Mesendoderm (in vitro differentiated cells): ENCODE measurements around the gene KDM5D.

Experiments
- DNase-seq: peaks from one replicate; pipeline ENCODE4 v3.0.0; 2013
- H2AK5ac ChIP-seq: 2 replicates; pipeline ENCODE4 v1.6.1; 2013; ENCODE audit warnings: low read length, inconsistent platforms
- H2BK120ac ChIP-seq: 2 replicates; pipeline ENCODE4 v1.6.1; 2013; ENCODE audit warnings: low read depth, mild to moderate bottlenecking, low read length, moderate library complexity, mixed read lengths
- H2BK15ac ChIP-seq: replicated peaks from 2 replicates; pipeline ENCODE4 v1.6.1; 2013; ENCODE audit warnings: low read depth, mild to moderate bottlenecking, moderate library complexity
- H2BK5ac ChIP-seq: 2 replicates; pipeline ENCODE4 v1.6.1; 2013; ENCODE audit warnings: low read length, inconsistent platforms
- H3K18ac ChIP-seq: 2 replicates; pipeline ENCODE4 v1.6.1; 2013; ENCODE audit warnings: mild to moderate bottlenecking, low read length, mixed read lengths
- H3K23ac ChIP-seq: one replicate; pipeline ENCODE4 v1.6.1; 2013; ENCODE audit warnings: low read length
- H3K27ac ChIP-seq: 2 replicates; pipeline ENCODE4 v1.5.1; 2013; ENCODE audit warnings: low read depth, mild to moderate bottlenecking, inconsistent platforms, low read length, moderate library complexity
- H3K27me3 ChIP-seq: 2 replicates; pipeline ENCODE4 v1.6.1; 2013; ENCODE audit warnings: low read length, control low read depth, mild to moderate bottlenecking, inconsistent platforms; ENCODE audit not compliant: insufficient read depth, poor library complexity
- H3K36me3 ChIP-seq: 2 replicates; pipeline ENCODE4 v1.6.1; 2013; ENCODE audit warnings: low read length, inconsistent platforms; ENCODE audit not compliant: control insufficient read depth, insufficient read depth
- H3K4ac ChIP-seq: one replicate; pipeline ENCODE4 v1.6.1; 2013; ENCODE audit warnings: low read depth, mild to moderate bottlenecking, low read length, moderate library complexity
- H3K4me1 ChIP-seq: 2 replicates; pipeline ENCODE4 v1.6.1; 2013; ENCODE audit warnings: low read depth, low read length, inconsistent platforms; ENCODE audit not compliant: control insufficient read depth
- H3K4me2 ChIP-seq: 2 replicates; pipeline ENCODE4 v1.6.1; 2013; ENCODE audit warnings: low read length
- H3K4me3 ChIP-seq: 2 replicates; pipeline ENCODE4 v1.5.1; 2013; ENCODE audit warnings: mild to moderate bottlenecking, low read length
- H3K56ac ChIP-seq: one replicate; pipeline ENCODE4 v1.6.1; 2013; ENCODE audit warnings: low read length
- H3K79me1 ChIP-seq: 2 replicates; pipeline ENCODE4 v1.6.1; 2013; ENCODE audit warnings: low read length, inconsistent platforms
- H3K79me2 ChIP-seq: 2 replicates; pipeline ENCODE4 v1.6.1; 2013; ENCODE audit warnings: mild to moderate bottlenecking, low read length; ENCODE audit not compliant: control insufficient read depth, insufficient read depth
- H3K9ac ChIP-seq: 2 replicates; pipeline ENCODE4 v1.6.1; 2013; ENCODE audit warnings: low read length, inconsistent platforms
- H4K5ac ChIP-seq: one replicate; pipeline ENCODE4 v1.6.1; 2013; ENCODE audit warnings: low read length
- H4K8ac ChIP-seq: one replicate; pipeline ENCODE4 v1.6.1; 2013; ENCODE audit warnings: low read depth, mild to moderate bottlenecking, control low read depth, low read length, moderate library complexity
- WGBS: extraction: QIAGEN DNeasy Blood & Tissue Kit; methylation state at CpG from one replicate; pipeline ENCODE4 v1.1.7; 2013; ENCODE audit warnings: low lambda C conversion rate, missing lambda C conversion rate; ENCODE audit not compliant: insufficient coverage; ENCODE audit errors: extremely low coverage; 5-methylcytosine and 5-hydroxymethylcytosine counted together

Gene KDM5D

GRCh38 chrY:19717950-19718349, 26.6 kb downstream of the KDM5D start:
- Histone ChIP-seq H2AK5ac (no peak overlapping the region), H3K27me3 (no peaks in the 10 kb centered on the region), H3K23ac (no peak overlapping the region), H3K56ac (no peak overlapping the region), H3K79me2 (no peaks in the 10 kb centered on the region), H3K4me3 (no peak overlapping the region), H2BK120ac (no peak overlapping the region), H3K27ac (no peak overlapping the region), H3K4me1 (no peaks in the 10 kb centered on the region), H2BK5ac (no peak overlapping the region), H3K9ac (no peak overlapping the region), H3K18ac (no peak overlapping the region), H3K4ac (no peak overlapping the region), H3K79me1 (no peaks in the 10 kb centered on the region), H2BK15ac (no peak overlapping the region), H4K8ac (no peak overlapping the region), H4K5ac (no peak overlapping the region), H3K36me3 (no peaks in the 10 kb centered on the region), H3K4me2 (no peak overlapping the region)
- no peak for DNase-seq

DNA sequence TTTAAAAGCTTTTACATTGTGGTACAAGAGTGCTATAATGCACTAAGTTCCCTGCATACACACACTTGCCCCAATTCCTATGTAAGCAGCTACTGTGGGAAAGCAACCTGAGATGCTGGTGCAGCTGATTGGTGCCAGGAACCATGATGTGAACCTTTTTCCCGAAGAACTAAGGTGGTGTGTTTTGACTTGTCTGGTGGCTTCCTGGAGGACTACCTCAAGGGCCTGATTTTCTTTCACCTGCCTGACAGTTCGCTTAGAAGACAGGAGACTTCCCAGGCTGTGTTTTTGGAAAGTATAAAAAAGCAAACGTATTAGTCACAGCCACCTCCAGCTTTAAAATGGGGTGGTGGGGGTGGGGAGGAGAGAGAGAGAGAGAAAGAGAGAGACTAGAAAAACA, 27.4 kb downstream of the KDM5D start:
- Histone ChIP-seq H3K79me2 (no peaks in the 10 kb centered on the region), H3K79me1 (no peaks in the 10 kb centered on the region), H3K27me3 (no peaks in the 10 kb centered on the region), H3K4me1 (no peaks in the 10 kb centered on the region), H2BK120ac (no peak overlapping the region), H3K4me3 (no peak overlapping the region), H3K4me2 (no peak overlapping the region), H2BK15ac (no peak overlapping the region), H4K5ac (no peak overlapping the region), H2AK5ac (no peak overlapping the region), H4K8ac (no peak overlapping the region), H3K18ac (no peak overlapping the region), H3K36me3 (no peaks in the 10 kb centered on the region), H3K27ac (no peak overlapping the region), H3K4ac (no peak overlapping the region), H3K9ac (no peak overlapping the region), H2BK5ac (no peak overlapping the region), H3K23ac (no peak overlapping the region), H3K56ac (no peak overlapping the region)
- DNase-seq: no peak
- no CpG with 5 or more reads among the region's 3 CpGs for WGBS

DNA sequence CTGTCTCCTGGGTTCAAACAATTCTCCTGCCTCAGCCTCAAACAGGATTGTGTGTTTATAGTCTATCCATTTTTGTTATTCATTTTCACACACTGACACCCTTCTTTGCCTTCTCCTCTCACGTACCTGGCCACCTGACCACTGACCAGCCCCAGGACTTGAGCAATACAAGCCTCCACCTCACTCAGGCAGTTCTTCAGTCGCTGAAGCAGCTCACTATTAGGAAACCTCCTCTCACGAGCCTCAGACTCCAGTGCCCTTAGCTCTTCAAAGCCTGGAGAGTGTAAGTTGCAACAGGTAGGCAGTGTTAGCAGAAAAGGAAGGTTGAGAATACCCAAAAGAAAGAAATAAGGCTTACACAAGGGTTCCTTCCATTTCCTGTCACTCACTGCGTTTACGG, 29.3 kb downstream of the KDM5D start:
- no peak overlapping the region for H4K8ac ChIP-seq
- no peak overlapping the region for H3K4me3 ChIP-seq
- no peak overlapping the region for H2BK15ac ChIP-seq
- no peak overlapping the region for H2AK5ac ChIP-seq
- H3K18ac ChIP-seq: no peak overlapping the region
- H3K79me2 ChIP-seq: no peaks in the 10 kb centered on the region
- H2BK5ac ChIP-seq: no peak overlapping the region
- no CpG with 5 or more reads among the region's 5 CpGs for WGBS
- no peak overlapping the region for H3K27ac ChIP-seq
- no peak overlapping the region for H3K4me2 ChIP-seq
- H3K56ac ChIP-seq: no peak overlapping the region
- H2BK120ac ChIP-seq: no peak overlapping the region
- no peak overlapping the region for H3K9ac ChIP-seq
- no peak overlapping the region for H3K23ac ChIP-seq
- DNase-seq: no peak
- no peak overlapping the region for H4K5ac ChIP-seq
- H3K4ac ChIP-seq: no peak overlapping the region
- no peaks in the 10 kb centered on the region for H3K27me3 ChIP-seq
- no peaks in the 10 kb centered on the region for H3K4me1 ChIP-seq
- no peaks in the 10 kb centered on the region for H3K36me3 ChIP-seq
- no peaks in the 10 kb centered on the region for H3K79me1 ChIP-seq

DNA sequence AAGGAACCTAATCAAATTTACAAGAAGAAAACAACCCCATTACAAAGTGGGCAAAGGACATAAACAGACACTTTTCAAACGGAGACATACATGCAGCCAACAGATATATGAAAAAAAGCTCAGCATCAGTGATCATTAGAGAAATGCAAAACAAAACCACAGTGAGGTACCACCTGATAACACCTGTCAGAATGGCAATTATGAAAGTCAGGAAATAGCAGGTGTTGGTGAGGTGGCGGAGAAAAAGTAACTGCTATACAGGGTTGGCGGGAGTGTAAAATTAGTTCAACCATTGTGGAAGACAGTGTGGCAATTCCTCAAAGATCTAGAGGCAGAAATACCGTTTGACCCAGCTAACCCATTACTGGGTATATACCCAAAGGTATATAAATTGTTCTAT, 31.1 kb downstream of the KDM5D start:
- H3K4me3 ChIP-seq: no peak overlapping the region
- H2BK5ac ChIP-seq: no peak overlapping the region
- H3K27me3 ChIP-seq: no peaks in the 10 kb centered on the region
- no CpG with 5 or more reads among the region's 4 CpGs for WGBS
- DNase-seq: no peak
- H3K27ac ChIP-seq: no peak overlapping the region
- no peaks in the 10 kb centered on the region for H3K79me1 ChIP-seq
- no peak overlapping the region for H3K4ac ChIP-seq
- no peak overlapping the region for H2BK15ac ChIP-seq
- H4K8ac ChIP-seq: no peak overlapping the region
- no peak overlapping the region for H2BK120ac ChIP-seq
- H3K4me1 ChIP-seq: no peaks in the 10 kb centered on the region
- no peaks in the 10 kb centered on the region for H3K36me3 ChIP-seq
- no peaks in the 10 kb centered on the region for H3K79me2 ChIP-seq
- H3K9ac ChIP-seq: no peak overlapping the region
- no peak overlapping the region for H3K56ac ChIP-seq
- H2AK5ac ChIP-seq: no peak overlapping the region
- H4K5ac ChIP-seq: no peak overlapping the region
- no peak overlapping the region for H3K23ac ChIP-seq
- H3K18ac ChIP-seq: no peak overlapping the region
- no peak overlapping the region for H3K4me2 ChIP-seq

GRCh38 chrY:19706273-19706672, 38.3 kb downstream of the KDM5D start:
- H3K36me3 ChIP-seq: no peaks in the 10 kb centered on the region

GRCh38 chrY:19698495-19698894, 46.0 kb downstream of the KDM5D start:
- Histone ChIP-seq H2BK120ac (no peak overlapping the region), H4K8ac (no peak overlapping the region), H2BK15ac (no peak overlapping the region), H3K27me3 (no peaks in the 10 kb centered on the region), H3K79me2 (no peaks in the 10 kb centered on the region), H3K36me3 (no peaks in the 10 kb centered on the region), H2BK5ac (no peak overlapping the region), H3K18ac (no peak overlapping the region), H3K23ac (no peak overlapping the region), H3K27ac (no peak overlapping the region), H3K4me1 (no peaks in the 10 kb centered on the region), H3K56ac (no peak overlapping the region), H3K79me1 (no peaks in the 10 kb centered on the region), H3K4ac (no peak overlapping the region), H3K4me3 (no peak overlapping the region), H3K9ac (no peak overlapping the region), H2AK5ac (no peak overlapping the region), H3K4me2 (no peak overlapping the region), H4K5ac (no peak overlapping the region)
- DNase-seq: no peak

More at GRCh38 chrY:19706273-19706672, 38.3 kb downstream of the KDM5D start:
- Histone ChIP-seq H2BK15ac (no peak overlapping the region), H3K18ac (no peak overlapping the region), H3K4me2 (no peak overlapping the region), H3K4ac (no peak overlapping the region), H3K27ac (no peak overlapping the region), H3K56ac (no peak overlapping the region), H3K4me3 (no peak overlapping the region), H3K23ac (no peak overlapping the region), H2BK5ac (no peak overlapping the region), H3K4me1 (no peaks in the 10 kb centered on the region), H3K79me1 (no peaks in the 10 kb centered on the region), H4K8ac (no peak overlapping the region), H4K5ac (no peak overlapping the region), H3K9ac (no peak overlapping the region), H3K79me2 (no peaks in the 10 kb centered on the region), H2BK120ac (no peak overlapping the region), H3K27me3 (no peaks in the 10 kb centered on the region), H2AK5ac (no peak overlapping the region)
- no peak for DNase-seq
- no CpG with 5 or more reads among the region's 14 CpGs for WGBS
